Common myeloid progenitor, CD34-positive (primary cell): ENCODE results near the gene NUDCD3.

Source experiments
- CTCF ChIA-PET: fragments of 350-600 bp; sonication (Branson Sonifier 250); formaldehyde crosslinking; loops from one replicate; lab custom pipeline; 2021; ENCODE audit warnings: antibody characterized with exemption; lab: Charles Lee
- POLR2A ChIA-PET: fragments of 350-600 bp; sonication (Branson Sonifier 250); formaldehyde crosslinking; loops from one replicate; lab custom pipeline; 2021; ENCODE audit warnings: antibody characterized with exemption; lab: Charles Lee
- DNase-seq, 3 donors: peaks; one replicate each; pipeline versions ENCODE4 v3.0.0 to v3.0.0-alpha.2; 2013
- H3K27ac ChIP-seq, 2 experiments: 1 replicate in 1 of 2; 2 replicates in 1 of 2; pipeline ENCODE4 v1.7.0; 2013; ENCODE audit warnings: inconsistent platforms in 2 of 2, low read length in 2 of 2, mild to moderate bottlenecking in 2 of 2, low read depth in 1 of 2, moderate library complexity in 1 of 2; ENCODE audit not compliant: severe bottlenecking in 2 of 2, insufficient read depth in 1 of 2, poor library complexity in 1 of 2
- H3K27me3 ChIP-seq, 5 experiments: replicated peaks in 2 of 5; 1 replicate in 3 of 5; 2 replicates in 2 of 5; pipeline versions ENCODE4 v1.6.1 to v1.7.0; 2013; ENCODE audit warnings: low read length in 4 of 5, mild to moderate bottlenecking in 2 of 5, moderate library complexity in 2 of 5, inconsistent platforms in 1 of 5; ENCODE audit not compliant: insufficient read depth in 5 of 5, control insufficient read depth in 4 of 5
- H3K36me3 ChIP-seq, 4 experiments: 1 replicate in 2 of 4; 2 replicates in 2 of 4; pipeline versions ENCODE4 v1.6.1 to v1.7.0; 2013; ENCODE audit warnings: low read length in 3 of 4, control low read depth in 1 of 4, mild to moderate bottlenecking in 1 of 4; ENCODE audit not compliant: control insufficient read depth in 4 of 4, insufficient read depth in 4 of 4
- H3K4me1 ChIP-seq, 4 experiments: 1 replicate in 3 of 4; 2 replicates in 1 of 4; pipeline versions ENCODE4 v1.6.1 to v1.7.1; 2013; ENCODE audit warnings: low read length in 3 of 4, mild to moderate bottlenecking in 3 of 4, control low read depth in 1 of 4, inconsistent platforms in 1 of 4, moderate library complexity in 1 of 4; ENCODE audit not compliant: control insufficient read depth in 4 of 4, insufficient read depth in 4 of 4; ENCODE audit errors: control extremely low read depth in 1 of 4
- H3K4me3 ChIP-seq, 7 experiments: 1 replicate in 4 of 7; 2 replicates in 3 of 7; pipeline versions ENCODE4 v1.5.1 to v1.7.0; 2013; ENCODE audit warnings: mild to moderate bottlenecking in 7 of 7, low read length in 6 of 7, moderate library complexity in 6 of 7, inconsistent platforms in 2 of 7, low read depth in 2 of 7, control low read depth in 1 of 7; ENCODE audit not compliant: insufficient read depth in 4 of 7, control insufficient read depth in 1 of 7; ENCODE audit errors: extremely low read depth in 1 of 7
- H3K9me3 ChIP-seq, 5 experiments: 1 replicate in 4 of 5; 2 replicates in 1 of 5; pipeline versions ENCODE4 v1.6.1 to v1.7.1; 2013; ENCODE audit warnings: low read length in 4 of 5, mild to moderate bottlenecking in 2 of 5, inconsistent platforms in 1 of 5, low read depth in 1 of 5, moderate library complexity in 1 of 5; ENCODE audit not compliant: control insufficient read depth in 4 of 5, insufficient read depth in 2 of 5; ENCODE audit errors: control extremely low read depth in 1 of 5
- WGBS: methylation state at CpG from one replicate; pipeline ENCODE4 v1.1.5; 2013; ENCODE audit not compliant: insufficient coverage; 5-methylcytosine and 5-hydroxymethylcytosine counted together

NUDCD3 gene

GRCh38 chr7:44438816-44439215, 51.6 kb downstream of the NUDCD3 start:
- H3K36me3 ChIP-seq, result peaks cover 2 to 15% (median 5%) of the 10 kb centered on the region in 4 experiments
- 95% methylated on average over 4 of the region's 4 CpGs for WGBS
- ChIA-PET CTCF (interaction anchor here (1.3 to 1.5 kb wide), 2 partner anchors 10 to 11 kb away, joined by 4 to 8 read pairs; no protein-coding TSS in a partner anchor), POLR2A (no interaction called here)
- H3K27me3 ChIP-seq, result no peaks in the 10 kb centered on the region
- DNase-seq, result no peak
- no peak overlapping the region for H3K4me3 ChIP-seq
- H3K9me3 ChIP-seq, result no peaks in the 10 kb centered on the region
- H3K27ac ChIP-seq, result no peak overlapping the region
- H3K4me1 ChIP-seq, result no peaks in the 10 kb centered on the region

GRCh38 chr7:44434201-44434600, 56.3 kb downstream of the NUDCD3 start:
- H3K4me1 ChIP-seq, result peaks cover 0 to 6% (median 1%) of the 10 kb centered on the region in 4 experiments
- ChIA-PET POLR2A (no interaction called here), CTCF (no interaction called here)
- H3K9me3 ChIP-seq, result no peaks in the 10 kb centered on the region
- H3K4me3 ChIP-seq, result no peak overlapping the region
- WGBS, result 98% methylated on average over 7 of the region's 7 CpGs
- H3K27me3 ChIP-seq, result no peaks in the 10 kb centered on the region
- no peak for DNase-seq
- H3K27ac ChIP-seq, result no peak overlapping the region
- H3K36me3 ChIP-seq, result peaks cover 3 to 24% (median 9%) of the 10 kb centered on the region in 4 experiments

GRCh38 chr7:44433255-44434022, 57.0 kb downstream of the NUDCD3 start:
- no peak overlapping the region for H3K4me3 ChIP-seq
- H3K36me3 ChIP-seq, result peaks cover 3 to 24% (median 6%) of the 10 kb centered on the region in 4 experiments
- no peak for DNase-seq
- POLR2A ChIA-PET, result no interaction called here
- CTCF ChIA-PET, result interaction anchor here (1.2 to 1.5 kb wide), 2 partner anchors 20 to 27 kb away, joined by 3 to 4 read pairs; no protein-coding TSS in a partner anchor
- WGBS, result 96% methylated on average over 10 of the region's 10 CpGs
- no peak overlapping the region for H3K27ac ChIP-seq
- H3K27me3 ChIP-seq, result no peaks in the 10 kb centered on the region
- H3K4me1 ChIP-seq, result peaks cover 0 to 6% (median 1%) of the 10 kb centered on the region in 4 experiments
- no peaks in the 10 kb centered on the region for H3K9me3 ChIP-seq

- peaks cover 3 to 28% (median 6%) of the 10 kb centered on the region in 4 experiments for H3K36me3 ChIP-seq
- WGBS, result 94% methylated on average over 2 of the region's 6 CpGs
Measured at GRCh38 chr7:44432381-44432977, 58.0 kb downstream of the NUDCD3 start.

GRCh38 chr7:44431091-44431608, 59.3 kb downstream of the NUDCD3 start:
- peaks cover 0 to 6% (median 1%) of the 10 kb centered on the region in 4 experiments for H3K4me1 ChIP-seq
- DNase-seq, result peak; percentile 14 to 26 (median 18)
- CTCF ChIA-PET, result interaction anchor here (0.7 to 2.8 kb wide), 2 partner anchors 46 to 134 kb away, joined by 3 to 9 read pairs; no protein-coding TSS in a partner anchor
- 100% methylated on average over 1 of the region's 2 CpGs for WGBS
- no peaks in the 10 kb centered on the region for H3K27me3 ChIP-seq
- POLR2A ChIA-PET, result no interaction called here
- H3K4me3 ChIP-seq, result no peak overlapping the region
- H3K9me3 ChIP-seq, result no peaks in the 10 kb centered on the region
- peaks cover 9 to 38% (median 14%) of the 10 kb centered on the region in 4 experiments for H3K36me3 ChIP-seq
- H3K27ac ChIP-seq, result no peak overlapping the region

More at GRCh38 chr7:44432381-44432977, 58.0 kb downstream of the NUDCD3 start:
- Histone ChIP-seq H3K27me3 (no peaks in the 10 kb centered on the region), H3K4me3 (no peak overlapping the region), H3K9me3 (no peaks in the 10 kb centered on the region), H3K4me1 (peaks cover 0 to 6% (median 1%) of the 10 kb centered on the region in 4 experiments), H3K27ac (no peak overlapping the region)
- ChIA-PET POLR2A (no interaction called here), CTCF (interaction anchor here (0.8 to 2.8 kb wide), 5 partner anchors 10 to 133 kb away, joined by 3 to 9 read pairs (median 3); no protein-coding TSS in a partner anchor)
- no peak for DNase-seq

- Histone ChIP-seq H3K36me3 (peaks cover 16 to 43% (median 23%) of the 10 kb centered on the region in 4 experiments), H3K4me3 (no peak overlapping the region), H3K27me3 (no peaks in the 10 kb centered on the region), H3K4me1 (peaks cover 0 to 6% (median 1%) of the 10 kb centered on the region in 4 experiments), H3K9me3 (no peaks in the 10 kb centered on the region), H3K27ac (no peak overlapping the region)
- CTCF ChIA-PET, result interaction anchor here (0.9 to 2.8 kb wide), 2 partner anchors 11 to 135 kb away, joined by 3 to 9 read pairs; no protein-coding TSS in a partner anchor
- 96% methylated on average over 4 of the region's 4 CpGs for WGBS
- DNase-seq, result no peak
- POLR2A ChIA-PET, result no interaction called here
Measured at GRCh38 chr7:44430054-44430453, 60.4 kb downstream of the NUDCD3 start.
